GM21619 (cell line): Measurements from ENCODE around the gene ST7L.

Source experiments
- ATAC-seq: cut with Tn5 transposase; IDR thresholded peaks from one replicate; pipeline ENCODE4 v1.9.1; 2021; ENCODE audit not compliant: unreplicated experiment

ST7L gene

DNA sequence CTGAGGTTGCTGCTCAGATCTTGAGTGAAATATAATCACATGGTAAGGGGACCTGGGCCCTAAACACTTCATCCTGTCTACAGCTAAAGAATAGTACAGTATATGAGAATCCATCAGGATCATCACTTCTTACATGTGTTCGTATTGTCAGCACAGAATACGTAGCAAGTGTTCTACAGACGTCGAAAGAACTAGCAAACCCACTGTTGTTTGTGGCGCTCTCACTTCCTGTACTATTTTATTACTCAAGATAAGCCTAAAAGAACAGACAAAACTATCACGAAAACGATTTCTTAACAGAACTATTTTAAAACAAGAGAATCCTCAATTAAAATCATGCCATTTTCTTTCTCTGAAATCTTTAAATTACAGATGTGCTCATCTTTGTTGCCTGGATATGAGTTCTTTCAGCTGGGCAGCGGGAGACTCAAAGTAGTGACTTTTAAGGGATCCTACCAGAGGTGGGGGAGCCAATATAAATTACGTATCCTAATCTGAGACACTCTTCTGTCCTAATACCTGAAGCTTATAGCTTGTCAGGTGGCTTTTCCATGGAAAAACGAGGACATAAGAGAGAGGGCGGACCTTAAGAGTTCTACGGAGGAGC is 724 bp downstream of the ST7L start:
- ATAC-seq = no peak

DNA sequence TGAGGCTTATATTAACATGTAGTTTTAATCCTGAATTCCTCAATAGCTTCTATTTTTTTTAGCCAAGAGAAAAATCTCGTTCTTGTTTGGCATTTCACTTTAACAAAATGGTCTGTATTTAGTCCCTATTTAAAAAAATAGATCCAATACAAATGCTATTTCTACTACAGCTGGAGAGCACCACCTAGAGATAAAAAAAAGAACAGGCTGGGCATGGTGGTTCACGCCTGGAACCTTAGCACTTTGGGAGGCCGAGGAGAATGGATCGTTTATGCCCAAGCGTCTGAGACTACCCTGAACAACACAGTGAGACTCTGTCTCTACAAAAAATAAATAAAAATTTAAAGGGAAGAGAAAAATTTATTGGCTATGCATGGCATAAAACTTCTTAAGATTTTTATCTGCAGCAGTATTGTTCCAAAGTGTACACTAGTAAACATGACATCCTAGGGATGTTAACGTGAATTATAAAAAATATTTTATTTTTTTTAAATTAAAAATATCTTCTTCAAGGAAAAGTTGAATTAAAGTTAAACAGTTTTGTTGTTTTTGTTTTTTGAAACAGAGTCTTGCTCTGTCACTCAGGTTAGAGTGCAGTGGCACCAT is 4.4 kb downstream of the ST7L start:
- ATAC-seq = no peak

DNA sequence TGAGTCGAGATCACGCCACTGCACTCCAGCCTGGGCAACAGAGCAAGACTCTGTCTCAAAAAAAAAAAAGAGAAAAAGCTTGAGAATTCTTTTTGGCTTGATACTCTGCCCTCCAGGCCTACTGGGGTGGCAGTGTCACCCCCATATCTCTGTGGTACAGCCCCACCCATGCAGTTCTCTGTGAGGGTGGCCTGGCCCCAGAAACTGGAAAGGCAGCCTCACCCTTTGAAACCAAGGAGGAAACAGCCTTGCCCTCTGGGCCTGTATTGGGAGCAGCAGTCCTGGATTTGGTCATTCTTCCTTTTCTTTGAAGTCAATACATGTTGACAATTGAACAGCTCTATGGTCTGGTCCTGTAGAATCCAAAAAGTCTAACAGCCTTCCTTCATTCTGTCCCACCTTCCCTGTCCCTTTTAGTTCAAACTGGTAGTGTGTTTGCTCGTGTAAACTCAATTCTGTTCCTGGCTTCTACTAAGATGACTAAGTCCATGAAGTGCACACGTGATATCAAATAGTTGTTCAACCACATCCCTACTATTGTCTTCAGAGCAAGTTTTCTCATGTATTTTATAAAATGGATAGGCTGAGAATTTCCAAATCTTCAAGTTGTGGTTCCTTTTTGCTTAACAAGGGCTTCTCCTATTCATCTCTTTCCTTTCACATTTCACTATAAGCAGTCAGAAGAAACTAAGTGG is 13.2 kb downstream of the ST7L start:
- ATAC-seq = no peak

DNA sequence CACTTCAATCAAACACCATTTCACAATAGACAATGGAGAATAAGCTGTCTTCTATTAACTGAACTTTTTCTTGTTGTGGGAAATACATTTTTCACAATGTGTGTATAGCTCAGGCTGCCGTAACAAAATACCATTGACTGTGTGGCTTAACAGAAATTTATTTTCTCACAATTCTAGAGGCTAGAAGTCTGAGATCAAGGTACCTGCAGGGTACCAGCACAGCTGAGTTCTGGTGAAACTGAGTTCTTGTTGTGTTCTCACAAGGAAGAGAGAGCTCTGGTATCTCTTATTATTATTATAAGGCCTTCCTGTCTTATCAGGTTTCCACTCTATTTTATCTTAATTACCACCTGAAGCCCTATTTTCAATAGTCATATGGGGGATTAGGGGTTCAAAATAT is 15.4 kb downstream of the ST7L start:
- no peak for ATAC-seq

DNA sequence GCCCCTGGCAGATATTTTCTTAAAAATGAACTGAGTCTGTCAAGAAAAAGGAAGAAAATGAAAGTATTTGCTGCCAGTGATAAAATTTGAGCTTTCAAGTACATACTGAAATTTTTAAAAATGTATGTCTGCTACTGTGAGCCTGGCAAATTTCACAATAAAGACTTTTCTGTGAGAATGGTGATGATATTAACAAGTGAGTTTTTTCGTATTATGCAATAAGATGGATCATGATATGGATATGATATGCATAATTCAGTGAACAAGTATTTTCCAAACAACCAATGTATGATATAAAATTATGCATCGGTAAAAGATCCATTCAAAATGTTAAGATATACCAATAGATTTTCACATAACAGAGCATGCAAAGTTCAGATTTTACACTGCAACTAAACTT is 15.9 kb downstream of the ST7L start:
- no peak for ATAC-seq

- ATAC-seq = no peak
These were observed 19.5 kb downstream of the ST7L start for GRCh38 chr1:112599477-112599876.

DNA sequence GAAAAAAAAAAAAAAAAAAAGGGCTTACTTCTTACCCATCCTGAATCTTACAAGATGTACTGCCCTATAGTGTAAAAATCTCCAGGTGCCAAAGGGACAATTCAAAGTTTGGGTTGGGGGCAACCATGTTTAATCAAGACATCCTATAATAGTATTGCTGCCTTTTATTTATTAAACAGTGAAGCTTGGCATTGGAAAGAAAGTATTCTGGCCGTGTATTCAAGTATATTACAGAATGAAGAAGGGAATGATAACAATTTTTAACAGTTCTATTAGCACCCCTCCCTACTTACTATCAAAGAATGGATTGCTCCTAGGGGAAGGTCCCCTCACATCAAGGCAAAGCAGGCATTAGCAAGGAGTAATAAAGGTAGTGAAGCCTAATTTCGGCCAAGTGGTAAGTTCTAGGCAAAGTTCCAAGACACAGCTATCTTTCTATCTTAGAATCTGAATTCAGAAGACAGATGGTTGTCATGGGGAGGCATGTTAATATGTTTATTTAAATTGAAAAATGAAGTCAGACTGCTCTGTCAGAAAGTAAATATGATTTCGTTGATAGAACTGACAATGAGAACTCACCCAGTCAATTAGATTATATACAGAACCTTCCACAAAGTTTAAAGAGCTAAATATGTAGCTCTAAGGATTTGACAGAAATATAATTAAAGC is 24.6 kb downstream of the ST7L start:
- no peak for ATAC-seq

DNA sequence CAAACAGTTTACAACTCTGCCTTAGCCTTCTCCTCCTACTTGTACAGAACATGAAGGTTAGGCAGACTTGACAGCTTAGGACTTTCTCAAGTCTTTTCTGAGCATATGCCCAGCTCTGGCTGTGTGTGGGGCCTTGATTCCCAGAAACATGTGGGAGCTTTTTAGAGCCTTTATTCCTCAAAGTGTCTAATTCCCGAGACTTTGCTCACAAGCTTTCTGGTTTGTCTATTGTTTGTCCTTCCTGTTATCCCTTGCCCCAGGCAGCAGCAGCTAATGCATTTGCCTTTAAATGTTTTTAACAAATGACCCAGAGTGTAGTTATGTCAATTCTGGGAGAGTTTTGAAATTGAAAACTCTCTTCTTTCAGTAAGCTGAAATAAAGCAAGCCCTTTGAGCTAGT is 29.2 kb downstream of the ST7L start:
- ATAC-seq = no peak

DNA sequence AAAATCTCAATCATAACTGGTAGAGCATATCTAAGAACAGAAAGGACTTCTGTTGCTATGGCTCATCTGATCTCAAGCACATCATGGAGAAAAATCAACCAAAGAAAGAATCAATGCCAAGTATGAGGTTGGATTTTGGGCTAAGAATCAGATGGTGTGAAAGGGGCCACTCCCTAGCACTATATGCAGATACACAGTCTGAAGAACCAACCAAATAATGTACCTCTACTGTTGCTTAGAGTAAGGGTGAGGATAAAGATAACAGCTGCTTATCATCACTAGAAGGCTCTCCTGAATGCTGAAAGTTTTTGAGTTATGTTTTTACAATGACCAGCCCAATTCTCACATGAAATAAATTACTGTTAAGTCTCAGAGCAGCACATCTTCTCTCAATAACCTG is 35.6 kb downstream of the ST7L start:
- no peak for ATAC-seq

GRCh38 chr1:112581586-112582192 is 37.3 kb downstream of the ST7L start:
- ATAC-seq = no peak

GRCh38 chr1:112579801-112580510 is 39.0 kb downstream of the ST7L start:
- no peak for ATAC-seq

DNA sequence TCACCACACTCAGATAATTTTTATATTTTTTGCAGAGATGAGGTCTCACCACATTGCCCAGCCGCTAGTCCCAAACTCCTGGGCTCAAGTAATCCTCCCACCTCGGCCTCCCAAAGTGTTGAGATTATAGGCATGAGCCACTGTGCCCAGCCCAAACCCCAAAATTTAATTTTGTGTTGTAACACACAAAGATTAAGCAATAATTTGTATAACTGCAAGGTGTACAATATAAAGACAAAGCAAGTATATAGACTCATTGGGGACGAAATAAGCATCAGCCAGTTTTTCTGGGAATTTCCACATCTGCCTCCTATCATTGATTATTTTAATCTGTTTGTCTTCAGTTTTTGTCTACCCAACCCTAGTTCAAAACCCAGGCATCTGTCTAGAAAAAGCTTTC is 42.7 kb downstream of the ST7L start:
- no peak for ATAC-seq

DNA sequence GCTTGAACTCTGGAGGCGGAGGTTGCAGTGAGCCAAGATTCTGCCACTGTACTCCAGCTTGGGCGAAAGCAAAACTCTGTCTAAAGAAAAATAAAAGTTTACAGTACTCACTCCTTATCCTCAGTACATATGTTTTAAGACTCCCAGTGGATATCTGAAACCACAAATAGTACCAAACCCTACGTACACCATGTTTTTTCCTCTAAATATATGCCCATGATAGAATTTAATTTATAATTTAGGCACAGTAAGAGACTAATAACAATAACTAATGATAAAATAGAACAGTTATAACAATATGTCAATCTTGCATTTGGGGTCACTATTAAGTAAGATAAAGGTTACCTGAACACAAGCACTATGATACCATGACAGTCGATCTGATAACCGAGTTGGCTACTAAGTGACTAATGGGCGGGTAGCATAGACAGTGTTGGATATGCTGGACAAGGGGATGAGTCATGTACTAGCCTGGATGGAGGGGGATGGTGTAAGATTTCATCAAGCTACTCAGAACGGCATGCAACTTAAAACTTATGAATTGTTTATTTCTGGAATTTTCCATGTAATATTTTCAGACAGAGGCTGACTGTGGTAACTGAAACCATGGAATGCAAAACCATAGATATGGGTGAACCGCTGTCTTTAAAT is 43.7 kb downstream of the ST7L start:
- no peak for ATAC-seq

- no peak for ATAC-seq
These were observed 53.1 kb downstream of the ST7L start for GRCh38 chr1:112565800-112566199.

DNA sequence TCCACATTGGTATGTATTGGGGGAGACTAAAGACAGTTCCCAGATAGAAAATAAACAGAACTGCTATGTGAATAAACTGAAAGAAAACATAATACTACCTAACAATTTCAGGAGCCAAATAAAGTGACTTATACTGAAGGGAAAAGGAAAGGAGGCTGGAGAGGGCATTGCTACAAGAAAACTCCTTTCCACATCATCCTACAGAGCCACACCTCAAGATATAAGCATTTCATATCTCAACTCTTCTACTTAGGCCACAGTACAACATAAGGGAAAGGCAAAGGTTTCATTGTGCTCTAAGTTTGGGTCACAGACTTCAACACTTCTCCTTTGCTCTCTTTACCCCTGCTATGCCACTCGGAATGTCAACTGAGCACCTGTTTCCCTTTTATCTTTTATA is 54.9 kb downstream of the ST7L start:
- ATAC-seq = no peak

DNA sequence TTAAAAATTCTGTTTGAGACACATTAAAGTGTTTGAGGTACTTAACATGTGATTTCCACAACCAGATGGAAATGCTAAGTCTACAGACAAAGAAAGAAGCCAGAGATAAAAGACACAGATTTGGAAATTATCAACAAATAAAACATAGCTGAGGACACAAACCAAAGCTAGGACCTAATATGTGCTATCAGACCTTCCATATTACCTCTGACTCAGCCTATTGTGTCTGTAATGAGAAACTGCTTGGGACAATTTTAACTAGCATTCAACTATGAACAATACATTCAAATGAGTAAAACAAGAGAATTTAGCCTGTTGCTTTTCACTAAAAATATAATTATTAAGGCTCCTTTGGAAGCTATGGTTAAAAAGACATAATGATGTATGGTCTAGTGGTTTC is 55.6 kb downstream of the ST7L start:
- no peak for ATAC-seq

DNA sequence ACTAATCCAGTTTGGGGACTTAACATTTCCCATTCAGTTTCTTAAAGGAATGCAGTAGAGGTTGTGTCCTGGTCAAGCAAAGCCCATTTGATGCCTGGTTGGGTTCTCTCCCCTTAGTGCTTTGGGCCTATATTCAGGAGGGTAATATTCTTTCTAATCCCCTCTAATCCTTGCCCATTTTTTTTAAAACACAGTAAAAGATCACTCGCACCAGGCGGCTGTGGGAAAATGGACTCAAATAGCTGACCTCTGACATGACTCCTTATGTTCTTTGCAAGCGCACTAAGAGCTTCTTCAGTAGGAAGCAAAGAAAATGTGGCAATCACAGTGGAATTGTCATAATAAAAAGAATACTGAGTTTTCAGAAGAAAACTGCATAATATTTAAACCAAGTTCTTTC is 60.3 kb downstream of the ST7L start:
- ATAC-seq = no peak

DNA sequence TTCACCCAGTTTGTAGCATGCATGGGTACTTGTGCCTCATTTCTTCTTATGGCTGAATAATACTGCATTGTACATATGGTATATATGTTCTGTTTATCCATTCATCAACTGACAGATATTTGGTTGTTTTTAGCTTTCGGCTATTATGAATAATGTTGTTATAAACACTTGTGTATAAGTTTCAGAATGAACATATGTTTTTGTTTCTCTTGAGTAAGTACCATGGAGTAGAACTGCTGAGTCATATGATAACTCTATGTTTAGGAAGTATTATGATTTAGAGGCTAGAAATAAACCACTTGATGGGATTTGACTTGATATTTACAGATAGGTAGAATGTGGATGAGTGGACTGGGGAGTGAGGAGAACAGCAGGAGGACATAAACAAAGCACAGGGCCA is 61.6 kb downstream of the ST7L start:
- ATAC-seq = no peak

DNA sequence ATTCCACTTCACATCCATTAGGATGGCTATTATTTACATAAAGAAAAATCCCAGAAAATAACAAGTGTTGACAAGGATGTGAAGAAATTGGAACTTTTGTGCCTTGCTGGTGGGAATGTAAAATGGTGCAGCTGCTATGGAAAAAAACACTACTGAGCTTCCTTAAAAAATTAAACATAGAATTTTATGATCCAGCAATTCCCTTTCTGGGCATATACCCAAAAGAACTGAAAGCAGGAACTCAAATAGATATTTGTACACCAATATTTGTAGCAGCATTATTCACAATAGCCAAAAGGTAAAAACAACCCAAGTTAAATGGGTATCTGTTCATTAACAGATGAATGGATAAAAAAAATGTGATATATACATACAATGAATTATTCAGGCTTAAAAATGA is 64.5 kb downstream of the ST7L start:
- ATAC-seq = no peak

DNA sequence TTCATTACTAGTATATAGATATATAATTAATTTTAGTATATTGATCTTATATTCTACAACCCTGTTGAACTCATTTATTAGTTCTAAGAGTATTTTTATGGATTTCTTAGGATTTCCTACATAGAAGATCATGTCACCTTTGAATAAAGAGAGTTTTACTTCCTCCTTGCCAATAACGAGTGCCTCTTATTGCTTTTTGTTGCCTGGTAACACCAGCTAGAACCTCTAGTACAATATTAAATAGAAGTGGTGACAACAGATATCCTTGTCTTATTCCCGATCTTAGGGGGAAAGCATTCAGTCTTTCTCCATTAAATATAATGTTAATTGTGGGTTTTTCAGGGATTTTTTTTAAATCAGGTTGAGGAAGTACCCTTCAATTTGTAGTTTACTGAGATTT is 69.4 kb downstream of the ST7L start:
- ATAC-seq = no peak

- ATAC-seq = no peak
These were observed 70.4 kb downstream of the ST7L start for GRCh38 chr1:112548547-112548946.
